Measurements from ENCODE around the gene EIF4E2. TPM values are rescaled to one million over a fixed set of nuclear protein-coding genes. Genes with fewer than 3 reads are reported as not detected.

EIF4E2 gene
- total and polyA plus RNA-seq, 2 of the 13 experiments (the other 11 are each of a cell fraction or from before 2014, with no cell fraction given) = 25.0 to 101 TPM

GRCh38 chr2:232609607-232610006 is 59.1 kb downstream of the EIF4E2 start (continued):
- TF ChIP-seq ZMYM2 (CRISPR knock-in tag; IDR thresholded peaks at IDR 0.05) (no peak), ZNF572 (CRISPR knock-in tag; IDR thresholded peaks at IDR 0.05) (no peak)

GRCh38 chr2:232610081-232610480 is 59.6 kb downstream of the EIF4E2 start:
- intact Hi-C loops (cut with micrococcal nuclease; ENCODE audit: unreplicated experiment) = no loop called here
- no peak overlapping the region for H3K27ac ChIP-seq (ENCODE audit: extremely low read length, insufficient read depth, low read length)
- CTCF ChIA-PET (ENCODE audit: low intra/inter-chr PET ratio, low total read pairs) = no interaction called here

More at GRCh38 chr2:232610081-232610480, 59.6 kb downstream of the EIF4E2 start:
- no peak overlapping the region for H2AFZ ChIP-seq (ENCODE audit: low read length)
- H3K9ac ChIP-seq (ENCODE audit: insufficient read depth, low read depth, low read length) = no peak overlapping the region
- 20% methylated on average over 3 of the region's 3 CpGs for WGBS (ENCODE audit: low lambda C conversion rate)
- H4K20me1 ChIP-seq (ENCODE audit: insufficient read depth, low read length) = no peaks in the 10 kb centered on the region
- ATAC-seq = no peak
- TF ChIP-seq PHF8 (CRISPR knock-in tag; IDR thresholded peaks at IDR 0.05) (no peak), ZNF136 (CRISPR knock-in tag; IDR thresholded peaks at IDR 0.05; ENCODE audit: low read depth) (no peak), ZNF564 (CRISPR knock-in tag; IDR thresholded peaks at IDR 0.05) (no peak), NR3C1 (CRISPR knock-in tag; IDR thresholded peaks at IDR 0.05) (no peak), TMF1 (CRISPR knock-in tag; IDR thresholded peaks at IDR 0.05; ENCODE audit: low read depth) (no peak)
- TF ChIP-seq, protein P1, sequence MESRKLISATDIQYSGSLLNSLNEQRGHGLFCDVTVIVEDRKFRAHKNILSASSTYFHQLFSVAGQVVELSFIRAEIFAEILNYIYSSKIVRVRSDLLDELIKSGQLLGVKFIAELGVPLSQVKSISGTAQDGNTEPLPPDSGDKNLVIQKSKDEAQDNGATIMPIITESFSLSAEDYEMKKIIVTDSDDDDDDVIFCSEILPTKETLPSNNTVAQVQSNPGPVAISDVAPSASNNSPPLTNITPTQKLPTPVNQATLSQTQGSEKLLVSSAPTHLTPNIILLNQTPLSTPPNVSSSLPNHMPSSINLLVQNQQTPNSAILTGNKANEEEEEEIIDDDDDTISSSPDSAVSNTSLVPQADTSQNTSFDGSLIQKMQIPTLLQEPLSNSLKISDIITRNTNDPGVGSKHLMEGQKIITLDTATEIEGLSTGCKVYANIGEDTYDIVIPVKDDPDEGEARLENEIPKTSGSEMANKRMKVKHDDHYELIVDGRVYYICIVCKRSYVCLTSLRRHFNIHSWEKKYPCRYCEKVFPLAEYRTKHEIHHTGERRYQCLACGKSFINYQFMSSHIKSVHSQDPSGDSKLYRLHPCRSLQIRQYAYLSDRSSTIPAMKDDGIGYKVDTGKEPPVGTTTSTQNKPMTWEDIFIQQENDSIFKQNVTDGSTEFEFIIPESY (CRISPR knock-in tag; IDR thresholded peaks at IDR 0.05) = no peak
- TF ChIP-seq, protein P2, sequence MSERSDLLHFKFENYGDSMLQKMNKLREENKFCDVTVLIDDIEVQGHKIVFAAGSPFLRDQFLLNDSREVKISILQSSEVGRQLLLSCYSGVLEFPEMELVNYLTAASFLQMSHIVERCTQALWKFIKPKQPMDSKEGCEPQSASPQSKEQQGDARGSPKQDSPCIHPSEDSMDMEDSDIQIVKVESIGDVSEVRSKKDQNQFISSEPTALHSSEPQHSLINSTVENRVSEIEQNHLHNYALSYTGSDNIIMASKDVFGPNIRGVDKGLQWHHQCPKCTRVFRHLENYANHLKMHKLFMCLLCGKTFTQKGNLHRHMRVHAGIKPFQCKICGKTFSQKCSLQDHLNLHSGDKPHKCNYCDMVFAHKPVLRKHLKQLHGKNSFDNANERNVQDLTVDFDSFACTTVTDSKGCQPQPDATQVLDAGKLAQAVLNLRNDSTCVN (CRISPR knock-in tag; IDR thresholded peaks at IDR 0.05; ENCODE audit: borderline replicate concordance) = no peak
- TF ChIP-seq, protein P3, sequence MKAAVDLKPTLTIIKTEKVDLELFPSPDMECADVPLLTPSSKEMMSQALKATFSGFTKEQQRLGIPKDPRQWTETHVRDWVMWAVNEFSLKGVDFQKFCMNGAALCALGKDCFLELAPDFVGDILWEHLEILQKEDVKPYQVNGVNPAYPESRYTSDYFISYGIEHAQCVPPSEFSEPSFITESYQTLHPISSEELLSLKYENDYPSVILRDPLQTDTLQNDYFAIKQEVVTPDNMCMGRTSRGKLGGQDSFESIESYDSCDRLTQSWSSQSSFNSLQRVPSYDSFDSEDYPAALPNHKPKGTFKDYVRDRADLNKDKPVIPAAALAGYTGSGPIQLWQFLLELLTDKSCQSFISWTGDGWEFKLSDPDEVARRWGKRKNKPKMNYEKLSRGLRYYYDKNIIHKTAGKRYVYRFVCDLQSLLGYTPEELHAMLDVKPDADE (CRISPR knock-in tag; IDR thresholded peaks at IDR 0.05) = no peak
- TF ChIP-seq, protein P4, sequence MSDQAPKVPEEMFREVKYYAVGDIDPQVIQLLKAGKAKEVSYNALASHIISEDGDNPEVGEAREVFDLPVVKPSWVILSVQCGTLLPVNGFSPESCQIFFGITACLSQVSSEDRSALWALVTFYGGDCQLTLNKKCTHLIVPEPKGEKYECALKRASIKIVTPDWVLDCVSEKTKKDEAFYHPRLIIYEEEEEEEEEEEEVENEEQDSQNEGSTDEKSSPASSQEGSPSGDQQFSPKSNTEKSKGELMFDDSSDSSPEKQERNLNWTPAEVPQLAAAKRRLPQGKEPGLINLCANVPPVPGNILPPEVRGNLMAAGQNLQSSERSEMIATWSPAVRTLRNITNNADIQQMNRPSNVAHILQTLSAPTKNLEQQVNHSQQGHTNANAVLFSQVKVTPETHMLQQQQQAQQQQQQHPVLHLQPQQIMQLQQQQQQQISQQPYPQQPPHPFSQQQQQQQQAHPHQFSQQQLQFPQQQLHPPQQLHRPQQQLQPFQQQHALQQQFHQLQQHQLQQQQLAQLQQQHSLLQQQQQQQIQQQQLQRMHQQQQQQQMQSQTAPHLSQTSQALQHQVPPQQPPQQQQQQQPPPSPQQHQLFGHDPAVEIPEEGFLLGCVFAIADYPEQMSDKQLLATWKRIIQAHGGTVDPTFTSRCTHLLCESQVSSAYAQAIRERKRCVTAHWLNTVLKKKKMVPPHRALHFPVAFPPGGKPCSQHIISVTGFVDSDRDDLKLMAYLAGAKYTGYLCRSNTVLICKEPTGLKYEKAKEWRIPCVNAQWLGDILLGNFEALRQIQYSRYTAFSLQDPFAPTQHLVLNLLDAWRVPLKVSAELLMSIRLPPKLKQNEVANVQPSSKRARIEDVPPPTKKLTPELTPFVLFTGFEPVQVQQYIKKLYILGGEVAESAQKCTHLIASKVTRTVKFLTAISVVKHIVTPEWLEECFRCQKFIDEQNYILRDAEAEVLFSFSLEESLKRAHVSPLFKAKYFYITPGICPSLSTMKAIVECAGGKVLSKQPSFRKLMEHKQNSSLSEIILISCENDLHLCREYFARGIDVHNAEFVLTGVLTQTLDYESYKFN (CRISPR knock-in tag; conservative IDR thresholded peaks at IDR 0.05) = no peak
- H3K4me2 ChIP-seq (ENCODE audit: low read depth, low read length) = no peak overlapping the region
- POLR2A ChIA-PET = no interaction called here
- H3K4me1 ChIP-seq (ENCODE audit: insufficient read depth, low read length) = peaks cover 5% of the 10 kb centered on the region; the same call in 1 of the 2 replicates
- FAIRE-seq = no peak
- no peaks in the 10 kb centered on the region for H3K36me3 ChIP-seq (replicated peaks in 1 of 2; ENCODE audit: control insufficient read depth in 1 of 2, insufficient read depth in 2 of 2, low read length in 2 of 2)
- no peak for DNase-seq (ENCODE audit: low spot score)
- H3K27me3 ChIP-seq (ENCODE audit: control insufficient read depth in 1 of 2, insufficient read depth in 2 of 2, low read length in 2 of 2) = 0 out of 5 replicates have a peak, but pooled peaks cover 0 to 5% of the 10 kb centered on the region in 2 experiments
- no peak overlapping the region for H3K4me3 ChIP-seq (replicated peaks in 1 of 3; ENCODE audit: insufficient read depth in 1 of 3, low read depth in 2 of 3, low read length in 3 of 3)
- H3K9me3 ChIP-seq (ENCODE audit: low read length) = no peaks in the 10 kb centered on the region
- in situ Hi-C loops (cut with HindIII; ENCODE audit: extremely low pct_ligation_motif_present, low pct_unique_long_range_greater_than_20kb) = no loop called here
- BruUV-seq (replicated peaks) = no TSS peak
- H3K79me2 ChIP-seq (ENCODE audit: insufficient read depth, low read length) = no peaks in the 10 kb centered on the region

Measured in HepG2 (cell line).